SK-N-SH (cell line): ENCODE measurements around the gene ASAH2B. TPM values are rescaled to one million over a fixed set of nuclear protein-coding genes. Genes with fewer than 3 reads are reported as not detected.

ENCODE experiments used
- CTCF ChIA-PET: fragments of 300-600, 350-600 bp; formaldehyde crosslinking; extraction: SDS; loops from one replicate; lab custom pipeline; 2021; lab: Yijun Ruan, JAX
- POLR2A ChIA-PET: fragments of 350-600 bp; sonication (Branson Sonifier 250); formaldehyde crosslinking; extraction: SDS; loops from one replicate; lab custom pipeline; 2020; ENCODE audit warnings: antibody characterized with exemption, inconsistent platforms; lab: Yijun Ruan, JAX
- DNase-seq: peaks from one replicate; pipeline ENCODE4 v3.0.0; 2012
- H2AFZ ChIP-seq: fragments of 200-600 bp; sonication (generic); 2 replicates; pipeline ENCODE4 v1.8.1; 2016; ENCODE audit warnings: antibody characterized with exemption, mild to moderate bottlenecking, low read depth
- H3F3A ChIP-seq: fragments of 200-600 bp; sonication (generic); replicated peaks from 2 replicates; pipeline ENCODE3; 2016; ENCODE audit warnings: antibody characterized with exemption, mild to moderate bottlenecking; ENCODE audit not compliant: insufficient read depth
- H3K27ac ChIP-seq, 2 experiments: fragments of 200-500 bp in 1 of 2; fragments of 200-600 bp in 1 of 2; sonication (Bioruptor generic) in 1 of 2; sonication (generic), shearing (Covaris generic) in 1 of 2; 2 replicates each; pipeline versions ENCODE4 v1.5.1 to v1.6.1; 2014 to 2016; ENCODE audit warnings: low read depth in 2 of 2, inconsistent platforms in 1 of 2, low read length in 1 of 2, mild to moderate bottlenecking in 1 of 2, mixed read lengths in 1 of 2
- H3K27me3 ChIP-seq: fragments of 200-600 bp; sonication (generic), shearing (Covaris generic); 2 replicates; pipeline ENCODE4 v1.6.1; 2016; ENCODE audit warnings: mixed run types; ENCODE audit not compliant: insufficient read depth
- H3K36me3 ChIP-seq, 2 experiments: fragments of 200-500 bp in 1 of 2; fragments of 200-600 bp in 1 of 2; sonication (Bioruptor generic) in 1 of 2; sonication (generic) in 1 of 2; replicated peaks in 1 of 2; 2 replicates each; pipeline versions ENCODE3 to v1.5.1; 2014 to 2016; ENCODE audit warnings: low read length in 1 of 2, mild to moderate bottlenecking in 1 of 2; ENCODE audit not compliant: insufficient read depth in 2 of 2, control insufficient read depth in 1 of 2
- H3K4me1 ChIP-seq, 2 experiments: fragments of 200-500 bp in 1 of 2; fragments of 200-600 bp in 1 of 2; sonication (Bioruptor generic) in 1 of 2; sonication (generic), shearing (Covaris generic) in 1 of 2; 2 replicates each; pipeline versions ENCODE4 v1.5.1 to v1.6.1; 2014 to 2016; ENCODE audit warnings: low read depth in 1 of 2, low read length in 1 of 2, mixed run types in 1 of 2; ENCODE audit not compliant: insufficient read depth in 2 of 2, control insufficient read depth in 1 of 2
- H3K4me2 ChIP-seq: fragments of 200-600 bp; sonication (generic), shearing (Covaris generic); 2 replicates; pipeline ENCODE4 v1.6.1; 2017; ENCODE audit warnings: mixed run types
- H3K4me3 ChIP-seq, 2 experiments: fragments of 200-500 bp in 1 of 2; fragments of 200-600 bp in 1 of 2; sonication (Bioruptor generic) in 1 of 2; sonication (generic), shearing (Covaris generic) in 1 of 2; 2 replicates each; pipeline versions ENCODE4 v1.5.1 to v1.8.1; 2014 to 2016; ENCODE audit warnings: low read depth in 2 of 2, inconsistent platforms in 1 of 2, low read length in 1 of 2, mild to moderate bottlenecking in 1 of 2, mixed read lengths in 1 of 2, moderate library complexity in 1 of 2
- H3K79me2 ChIP-seq: fragments of 200-600 bp; sonication (generic); 2 replicates; pipeline ENCODE4 v1.8.1; 2017; ENCODE audit warnings: mild to moderate bottlenecking; ENCODE audit not compliant: insufficient read depth
- H3K9ac ChIP-seq: fragments of 200-600 bp; sonication (generic); 2 replicates; pipeline ENCODE4 v1.6.1; 2017; ENCODE audit warnings: mixed run types
- H3K9me2 ChIP-seq: fragments of 200-600 bp; sonication (generic); 2 replicates; pipeline ENCODE4 v1.6.1; 2017; ENCODE audit warnings: mixed run types
- H3K9me3 ChIP-seq: fragments of 200-600 bp; sonication (generic); 2 replicates; pipeline ENCODE4 v1.6.1; 2017; ENCODE audit warnings: mixed run types, mild to moderate bottlenecking, moderate library complexity
- H4K20me1 ChIP-seq: fragments of 200-600 bp; sonication (generic); 2 replicates; pipeline ENCODE4 v1.6.1; 2017; ENCODE audit warnings: mild to moderate bottlenecking, mixed run types; ENCODE audit not compliant: insufficient read depth
- CHD2 ChIP-seq: fragments of 150-350 bp; IDR thresholded peaks from 2 replicates; pipeline ENCODE4 v1.6.1; 2018; ENCODE audit warnings: low read length; ENCODE audit not compliant: partially characterized antibody
- ELF1 ChIP-seq: IDR thresholded peaks from 2 replicates; pipeline ENCODE4 v1.4.0; 2012
- EZH2phosphoT487 ChIP-seq: fragments of 200-600 bp; sonication (generic); IDR thresholded peaks from 2 replicates; pipeline ENCODE4 v1.6.1; 2017; ENCODE audit warnings: low read depth, mixed run types, mild to moderate bottlenecking, antibody characterized with exemption, moderate library complexity, borderline replicate concordance
- FOSL2 ChIP-seq: IDR thresholded peaks from 2 replicates; pipeline ENCODE4 v1.4.0; 2012; ENCODE audit warnings: low read depth, mild to moderate bottlenecking, moderate library complexity, borderline replicate concordance
- FOXM1 ChIP-seq: IDR thresholded peaks from 2 replicates; pipeline ENCODE4 v1.4.0; 2012; ENCODE audit warnings: low read depth, mild to moderate bottlenecking
- GABPA ChIP-seq: IDR thresholded peaks from 2 replicates; pipeline ENCODE4 v1.4.0; 2012; ENCODE audit warnings: low read depth, mild to moderate bottlenecking
- MAX ChIP-seq: IDR thresholded peaks from 2 replicates; pipeline ENCODE4 v1.4.0; 2012; ENCODE audit warnings: low read depth
- RAD21 ChIP-seq: IDR thresholded peaks from 2 replicates; pipeline ENCODE4 v1.6.1; 2012; ENCODE audit warnings: mild to moderate bottlenecking, low read length
- RCOR1 ChIP-seq: fragments of 150-350 bp; IDR thresholded peaks from 2 replicates; pipeline ENCODE4 v1.6.1; 2017; ENCODE audit warnings: antibody characterized with exemption, low read length
- RFX5 ChIP-seq: IDR thresholded peaks from 2 replicates; pipeline ENCODE4 v1.6.1; 2012; ENCODE audit warnings: mild to moderate bottlenecking, improper control_type of control experiment, low read length
- SMC3 ChIP-seq: IDR thresholded peaks from 2 replicates; pipeline ENCODE4 v1.6.1; 2012; ENCODE audit warnings: low read depth, low read length, improper control_type of control experiment
- TAF1 ChIP-seq: IDR thresholded peaks from 2 replicates; pipeline ENCODE4 v1.6.1; 2012; ENCODE audit warnings: low read depth, mild to moderate bottlenecking, low read length, moderate library complexity, borderline replicate concordance
- TCF12 ChIP-seq: IDR thresholded peaks from 2 replicates; pipeline ENCODE4 v1.4.0; 2012
- TEAD4 ChIP-seq: IDR thresholded peaks from 2 replicates; pipeline ENCODE4 v1.4.0; 2012; ENCODE audit warnings: mild to moderate bottlenecking, borderline replicate concordance; ENCODE audit not compliant: insufficient read depth
- USF1 ChIP-seq: IDR thresholded peaks from 2 replicates; pipeline ENCODE4 v1.4.0; 2012; ENCODE audit warnings: low read depth, borderline replicate concordance
- USF2 ChIP-seq: fragments of 150-350 bp; IDR thresholded peaks from 2 replicates; pipeline ENCODE4 v1.6.1; 2017; ENCODE audit warnings: antibody characterized with exemption, low read length, low read depth, borderline replicate concordance
- YY1 ChIP-seq: IDR thresholded peaks from 2 replicates; pipeline ENCODE4 v1.4.0; 2012; ENCODE audit warnings: low read depth, mild to moderate bottlenecking
- ZBTB33 ChIP-seq: IDR thresholded peaks from 2 replicates; pipeline ENCODE4 v1.4.0; 2012; ENCODE audit warnings: low read depth, borderline replicate concordance
- WGBS: methylation state at CpG from one replicate; pipeline ENCODE4 v1.1.6; 2017; ENCODE audit warnings: low lambda C conversion rate; 5-methylcytosine and 5-hydroxymethylcytosine counted together
- polyA plus RNA-seq, 3 experiments: library from polyadenylated mRNA; depleted of rRNA; stranded (reverse); fragments of >200 nt; gene quantifications; 2 replicates each; pipeline ENCODE4 v1.2.3, GENCODE V29; 2012

ASAH2B gene
- polyA plus RNA-seq, 1 of the 3 experiments (the other 2 are of a cell fraction) = 5.5 TPM

GRCh38 chr10:50794490-50794889 is 54.8 kb downstream of the ASAH2B start (continued):
- TF ChIP-seq USF2 = no peak
- TF ChIP-seq RCOR1 = no peak
- TF ChIP-seq GABPA = no peak
- no peak for TF ChIP-seq RAD21
- no peak for TF ChIP-seq YY1
- TF ChIP-seq RFX5 = no peak
- TF ChIP-seq SMC3 = no peak
- no peak for TF ChIP-seq EZH2phosphoT487
- TF ChIP-seq FOXM1 = no peak
- no peak for TF ChIP-seq CHD2

GRCh38 chr10:50796693-50797092 is 57.0 kb downstream of the ASAH2B start:
- Histone ChIP-seq H3K27ac (no peak overlapping the region), H3K4me2 (no peak overlapping the region), H3K9me3 (no peaks in the 10 kb centered on the region), H3K36me3 (no peaks in the 10 kb centered on the region), H3K79me2 (no peaks in the 10 kb centered on the region), H3K27me3 (no peaks in the 10 kb centered on the region), H2AFZ (no peak overlapping the region), H3K9me2 (no peaks in the 10 kb centered on the region), H3K4me1 (no peaks in the 10 kb centered on the region), H3F3A (no peaks in the 10 kb centered on the region), H4K20me1 (no peaks in the 10 kb centered on the region), H3K4me3 (no peak overlapping the region), H3K9ac (no peak overlapping the region)
- CTCF ChIA-PET = interaction anchor here (1.2 kb wide), 1 partner anchor 13 kb away, joined by 3 read pairs; no protein-coding TSS in a partner anchor
- 4% methylated on average over 1 of the region's 1 CpG for WGBS
- POLR2A ChIA-PET = no interaction called here
- no peak for DNase-seq
- TF ChIP-seq TEAD4 (no peak), USF2 (no peak), FOXM1 (no peak), EZH2phosphoT487 (no peak), MAX (no peak), ZBTB33 (no peak), USF1 (no peak), ELF1 (no peak), TCF12 (no peak), FOSL2 (no peak), TAF1 (no peak)
